Measurements from ENCODE around the gene STIP1.

DNA sequence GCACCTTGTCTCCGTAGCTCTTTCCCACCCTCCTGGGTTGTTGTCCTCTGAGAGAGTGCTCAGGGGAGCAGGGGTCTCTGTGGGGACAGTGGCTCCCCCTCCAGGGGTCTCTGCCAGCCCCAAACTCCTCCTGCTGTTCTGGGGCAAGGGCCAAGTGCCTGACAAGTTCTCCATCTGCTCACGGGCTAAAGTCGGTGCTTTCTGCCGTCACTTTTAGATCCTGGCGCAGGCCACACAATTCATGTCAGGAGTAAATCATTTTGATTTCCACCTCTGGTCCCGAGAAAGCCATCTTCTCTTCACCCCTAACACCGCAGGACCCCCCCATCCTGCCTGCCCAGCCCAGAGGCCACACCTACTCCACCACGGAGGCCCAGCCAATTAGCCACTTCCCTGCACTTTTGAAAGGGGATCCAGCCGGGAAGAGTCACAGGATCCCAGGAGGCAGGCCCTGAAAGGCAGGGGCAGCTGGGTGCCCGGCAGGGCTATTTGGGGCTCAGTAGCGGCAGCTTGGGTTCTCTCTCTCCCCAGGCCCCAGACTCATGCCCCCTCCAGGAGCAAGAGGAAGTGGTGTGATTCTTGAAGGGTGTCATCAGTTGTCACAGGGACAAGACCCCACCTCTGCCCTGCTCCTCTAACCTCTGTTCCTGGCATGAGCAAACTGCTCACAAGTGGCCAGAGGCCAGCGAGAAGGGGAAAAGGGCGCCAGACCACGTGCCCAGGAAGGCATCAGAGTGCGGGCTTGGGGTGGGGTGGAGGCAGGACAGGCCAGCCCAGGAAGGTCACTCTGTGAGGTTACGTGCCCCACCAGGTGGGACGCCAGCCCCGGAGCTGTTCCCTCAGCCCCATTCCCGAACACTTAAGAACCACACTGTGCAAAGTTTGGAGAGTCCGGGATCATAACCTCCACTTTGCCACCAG, 21.3 kb upstream of the STIP1 start:
- TF ChIP-seq, protein P1, sequence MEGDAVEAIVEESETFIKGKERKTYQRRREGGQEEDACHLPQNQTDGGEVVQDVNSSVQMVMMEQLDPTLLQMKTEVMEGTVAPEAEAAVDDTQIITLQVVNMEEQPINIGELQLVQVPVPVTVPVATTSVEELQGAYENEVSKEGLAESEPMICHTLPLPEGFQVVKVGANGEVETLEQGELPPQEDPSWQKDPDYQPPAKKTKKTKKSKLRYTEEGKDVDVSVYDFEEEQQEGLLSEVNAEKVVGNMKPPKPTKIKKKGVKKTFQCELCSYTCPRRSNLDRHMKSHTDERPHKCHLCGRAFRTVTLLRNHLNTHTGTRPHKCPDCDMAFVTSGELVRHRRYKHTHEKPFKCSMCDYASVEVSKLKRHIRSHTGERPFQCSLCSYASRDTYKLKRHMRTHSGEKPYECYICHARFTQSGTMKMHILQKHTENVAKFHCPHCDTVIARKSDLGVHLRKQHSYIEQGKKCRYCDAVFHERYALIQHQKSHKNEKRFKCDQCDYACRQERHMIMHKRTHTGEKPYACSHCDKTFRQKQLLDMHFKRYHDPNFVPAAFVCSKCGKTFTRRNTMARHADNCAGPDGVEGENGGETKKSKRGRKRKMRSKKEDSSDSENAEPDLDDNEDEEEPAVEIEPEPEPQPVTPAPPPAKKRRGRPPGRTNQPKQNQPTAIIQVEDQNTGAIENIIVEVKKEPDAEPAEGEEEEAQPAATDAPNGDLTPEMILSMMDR (IDR thresholded peaks at IDR 0.05; ENCODE audit: low read depth, low read length): no peak
- TF ChIP-seq EZH2phosphoT487 (IDR thresholded peaks at IDR 0.05; ENCODE audit: low read depth): no peak
